ENCODE results near the gene ARID1B. TPM values are rescaled to one million over a fixed set of nuclear protein-coding genes. Genes with fewer than 3 reads are reported as not detected.
A peak's percentile ranks its signal among the peaks of the same experiment; 100 is the strongest.

ARID1B gene
- total and polyA plus RNA-seq, 2 of the 13 experiments (the other 11 are each of a cell fraction or from before 2014, with no cell fraction given), result 20.1 to 32.6 TPM

GRCh38 chr6:156776470-156776839, 723 bp upstream of the ARID1B start:
- peak; percentile 59 for DNase-seq (ENCODE audit: low spot score)
- Histone ChIP-seq H3K36me3 (replicated peaks in 1 of 2; ENCODE audit: control insufficient read depth in 1 of 2, insufficient read depth in 2 of 2, low read length in 2 of 2) (no peaks in the 10 kb centered on the region), H3K9ac (ENCODE audit: insufficient read depth, low read depth, low read length) (peak overlapping the region; percentile 96), H3K4me3 (replicated peaks in 1 of 3; ENCODE audit: insufficient read depth in 1 of 3, low read depth in 2 of 3, low read length in 3 of 3) (peak overlapping the region; percentile 72 to 95 (median 84)), H2AFZ (ENCODE audit: low read length) (peak overlapping the region; percentile 81), H4K20me1 (ENCODE audit: insufficient read depth, low read length) (peaks cover 17% of the 10 kb centered on the region), H3K27ac (ENCODE audit: extremely low read length, insufficient read depth, low read length) (peak overlapping the region; percentile 99), H3K27me3 (ENCODE audit: control insufficient read depth in 1 of 2, insufficient read depth in 2 of 2, low read length in 2 of 2) (no peaks in the 10 kb centered on the region; a peak in 1 of 5 replicates), H3K79me2 (ENCODE audit: insufficient read depth, low read length) (peaks cover 29% of the 10 kb centered on the region), H3K4me1 (ENCODE audit: insufficient read depth, low read length) (peaks cover 17% of the 10 kb centered on the region), H3K4me2 (ENCODE audit: low read depth, low read length) (peak overlapping the region; percentile 81), H3K9me3 (ENCODE audit: low read length) (no peaks in the 10 kb centered on the region)
- WGBS (ENCODE audit: low lambda C conversion rate), result 6% methylated on average over 8 of the region's 8 CpGs
- POLR2A ChIA-PET, result interaction anchor here (1.7 kb wide), 1 partner anchor 89 kb away, joined by 8 read pairs; no protein-coding TSS in a partner anchor
- in situ Hi-C loops (cut with HindIII; ENCODE audit: extremely low pct_ligation_motif_present, low pct_unique_long_range_greater_than_20kb) (no loop called here), intact Hi-C loops (cut with micrococcal nuclease; ENCODE audit: unreplicated experiment) (loop anchor here (2.0 to 5.0 kb wide), 2 partner anchors 56 to 214 kb away; no protein-coding TSS in a partner anchor)
- FAIRE-seq, result peak; percentile 42
- TSS peak; percentile 65 for BruUV-seq (replicated peaks)
- CTCF ChIA-PET (ENCODE audit: low intra/inter-chr PET ratio, low total read pairs), result no interaction called here
- ATAC-seq, result no peak
- TF ChIP-seq ZNF224 (CRISPR knock-in tag; IDR thresholded peaks at IDR 0.05) (no peak), ZNF333 (CRISPR knock-in tag; IDR thresholded peaks at IDR 0.05; ENCODE audit: borderline replicate concordance) (no peak), ZBTB42 (CRISPR knock-in tag; IDR thresholded peaks at IDR 0.05) (no peak), MED1 (CRISPR knock-in tag; IDR thresholded peaks at IDR 0.05) (0 out of 2 replicates have a peak, but pooled peaks have one; percentile 24), PREB (CRISPR knock-in tag; IDR thresholded peaks at IDR 0.05) (no peak), ATM (IDR thresholded peaks at IDR 0.05; ENCODE audit: borderline replicate concordance) (no peak), SMYD3 (CRISPR knock-in tag; IDR thresholded peaks at IDR 0.05) (peak; percentile 53; the same call in 1 of the 2 replicates), MIXL1 (CRISPR knock-in tag; IDR thresholded peaks at IDR 0.05) (no peak), TMF1 (CRISPR knock-in tag; IDR thresholded peaks at IDR 0.05; ENCODE audit: low read depth) (no peak), SNAI1 (CRISPR knock-in tag; IDR thresholded peaks at IDR 0.05; ENCODE audit: borderline replicate concordance) (no peak), NCOR1 (IDR thresholded peaks at IDR 0.05; ENCODE audit: borderline replicate concordance, low read length) (no peak), KAT8 (CRISPR knock-in tag; IDR thresholded peaks at IDR 0.05) (no peak), STAG1 (CRISPR knock-in tag; IDR thresholded peaks at IDR 0.05) (0 out of 2 replicates have a peak, but pooled peaks have one; percentile 11), RAD21 (CRISPR knock-in tag; IDR thresholded peaks at IDR 0.05) (no peak), FOSL1 (CRISPR knock-in tag; IDR thresholded peaks at IDR 0.05; ENCODE audit: borderline replicate concordance) (no peak), ELF3 (CRISPR knock-in tag; IDR thresholded peaks at IDR 0.05) (no peak; the same call in 1 of the 2 replicates), YY1 (IDR thresholded peaks at IDR 0.05; ENCODE audit: insufficient read depth, insufficient replicate concordance, low read depth, low read length) (no peak)
- TF ChIP-seq, protein P1, sequence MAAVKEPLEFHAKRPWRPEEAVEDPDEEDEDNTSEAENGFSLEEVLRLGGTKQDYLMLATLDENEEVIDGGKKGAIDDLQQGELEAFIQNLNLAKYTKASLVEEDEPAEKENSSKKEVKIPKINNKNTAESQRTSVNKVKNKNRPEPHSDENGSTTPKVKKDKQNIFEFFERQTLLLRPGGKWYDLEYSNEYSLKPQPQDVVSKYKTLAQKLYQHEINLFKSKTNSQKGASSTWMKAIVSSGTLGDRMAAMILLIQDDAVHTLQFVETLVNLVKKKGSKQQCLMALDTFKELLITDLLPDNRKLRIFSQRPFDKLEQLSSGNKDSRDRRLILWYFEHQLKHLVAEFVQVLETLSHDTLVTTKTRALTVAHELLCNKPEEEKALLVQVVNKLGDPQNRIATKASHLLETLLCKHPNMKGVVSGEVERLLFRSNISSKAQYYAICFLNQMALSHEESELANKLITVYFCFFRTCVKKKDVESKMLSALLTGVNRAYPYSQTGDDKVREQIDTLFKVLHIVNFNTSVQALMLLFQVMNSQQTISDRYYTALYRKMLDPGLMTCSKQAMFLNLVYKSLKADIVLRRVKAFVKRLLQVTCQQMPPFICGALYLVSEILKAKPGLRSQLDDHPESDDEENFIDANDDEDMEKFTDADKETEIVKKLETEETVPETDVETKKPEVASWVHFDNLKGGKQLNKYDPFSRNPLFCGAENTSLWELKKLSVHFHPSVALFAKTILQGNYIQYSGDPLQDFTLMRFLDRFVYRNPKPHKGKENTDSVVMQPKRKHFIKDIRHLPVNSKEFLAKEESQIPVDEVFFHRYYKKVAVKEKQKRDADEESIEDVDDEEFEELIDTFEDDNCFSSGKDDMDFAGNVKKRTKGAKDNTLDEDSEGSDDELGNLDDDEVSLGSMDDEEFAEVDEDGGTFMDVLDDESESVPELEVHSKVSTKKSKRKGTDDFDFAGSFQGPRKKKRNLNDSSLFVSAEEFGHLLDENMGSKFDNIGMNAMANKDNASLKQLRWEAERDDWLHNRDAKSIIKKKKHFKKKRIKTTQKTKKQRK (IDR thresholded peaks at IDR 0.05; ENCODE audit: low read length), result no peak
- TF ChIP-seq, protein P2, sequence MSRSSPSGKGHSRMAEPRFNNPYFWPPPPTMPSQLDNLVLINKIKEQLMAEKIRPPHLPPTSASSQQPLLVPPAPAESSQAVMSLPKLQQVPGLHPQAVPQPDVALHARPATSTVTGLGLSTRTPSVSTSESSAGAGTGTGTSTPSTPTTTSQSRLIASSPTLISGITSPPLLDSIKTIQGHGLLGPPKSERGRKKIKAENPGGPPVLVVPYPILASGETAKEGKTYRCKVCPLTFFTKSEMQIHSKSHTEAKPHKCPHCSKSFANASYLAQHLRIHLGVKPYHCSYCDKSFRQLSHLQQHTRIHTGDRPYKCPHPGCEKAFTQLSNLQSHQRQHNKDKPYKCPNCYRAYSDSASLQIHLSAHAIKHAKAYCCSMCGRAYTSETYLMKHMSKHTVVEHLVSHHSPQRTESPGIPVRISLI (CRISPR knock-in tag; IDR thresholded peaks at IDR 0.05; ENCODE audit: borderline replicate concordance), result no peak
